ENCODE measurements around the gene IARS2.

DNA sequence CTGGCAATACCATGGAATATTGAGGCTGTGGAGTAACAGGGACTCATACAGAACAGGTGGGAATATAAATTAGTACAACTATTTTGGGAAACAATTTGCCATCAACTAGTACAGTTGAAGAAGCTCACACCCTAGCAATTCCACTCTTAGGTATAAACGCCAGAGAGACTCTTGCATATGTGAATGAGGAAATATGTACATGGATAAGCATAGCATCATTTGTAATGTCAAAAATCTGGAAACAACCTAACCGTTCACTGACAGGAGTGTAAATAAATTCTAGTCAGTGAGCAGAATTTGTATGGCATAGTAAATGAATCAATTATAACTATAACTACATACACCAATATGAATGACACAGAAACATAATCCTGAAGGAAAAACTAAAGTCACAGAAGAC lies 94.6 kb downstream of the IARS2 start:
- no peak for TF ChIP-seq FOXK2 (IDR thresholded peaks at IDR 0.05)
- no peak for TF ChIP-seq FOXM1 (IDR thresholded peaks at IDR 0.05; ENCODE audit: borderline replicate concordance)
- no peak for TF ChIP-seq SP1 (IDR thresholded peaks at IDR 0.05)
- no peak for TF ChIP-seq TARDBP (IDR thresholded peaks at IDR 0.05)
